K562 (cell line): ENCODE results near the gene NME7. TPM values are rescaled to one million over a fixed set of nuclear protein-coding genes. Genes with fewer than 3 reads are reported as not detected.
A peak's percentile ranks its signal among the peaks of the same experiment; 100 is the strongest.

ENCODE experiments used
- ARID4B ChIP-seq: sonication (generic); formaldehyde crosslinking; IDR thresholded peaks from 2 replicates; pipeline ENCODE4 v1.8.0; 2022; ENCODE audit warnings: mild to moderate bottlenecking, missing genetic modification reagents
- CBX1 ChIP-seq: sonication (generic); IDR thresholded peaks from 2 replicates; pipeline ENCODE4 v1.6.1; 2016; ENCODE audit warnings: antibody characterized with exemption, low read depth, mild to moderate bottlenecking
- ID3 ChIP-seq, 2 experiments: fragments of 250-450 bp in 1 of 2; fragments of 450-650 bp in 1 of 2; sonication (Bioruptor Pico) in 1 of 2; IDR thresholded peaks; 2 replicates each; pipeline versions ENCODE4 v1.6.1 to v1.8.0; 2016 to 2021; ENCODE audit warnings: mild to moderate bottlenecking in 2 of 2, moderate library complexity in 2 of 2, missing compliant biosample characterization in 1 of 2, missing genetic modification characterization in 1 of 2
- LARP7 ChIP-seq: fragments of 450-650 bp; IDR thresholded peaks from 2 replicates; pipeline ENCODE4 v1.6.1; 2016
- RCOR1 ChIP-seq, 2 experiments: IDR thresholded peaks; 2 replicates each; pipeline ENCODE4 v1.6.1; 2012; ENCODE audit warnings: low read depth in 2 of 2, low read length in 2 of 2, borderline replicate concordance in 1 of 2, improper control_type of control experiment in 1 of 2
- SIN3A ChIP-seq, 2 experiments: fragments of 150-350 bp in 1 of 2; IDR thresholded peaks; 2 replicates each; pipeline ENCODE4 v1.6.1; 2011 to 2016; ENCODE audit warnings: borderline replicate concordance in 2 of 2, low read depth in 2 of 2, low read length in 2 of 2, mild to moderate bottlenecking in 2 of 2, moderate library complexity in 2 of 2; ENCODE audit not compliant: control insufficient read depth in 1 of 2
- TBL1XR1 ChIP-seq, 2 experiments: IDR thresholded peaks; 2 replicates each; pipeline ENCODE4 v1.6.1; 2012; ENCODE audit warnings: improper control_type of control experiment in 2 of 2, low read length in 2 of 2, mild to moderate bottlenecking in 1 of 2
- VEZF1 ChIP-seq: fragments of 200-800 bp; sonication (Bioruptor generic); IDR thresholded peaks from 2 replicates; pipeline ENCODE4 v1.6.1; 2017; ENCODE audit warnings: missing genetic modification characterization, missing compliant biosample characterization
- ZNF263 ChIP-seq: sonication (generic); formaldehyde crosslinking; IDR thresholded peaks from 2 replicates; pipeline ENCODE4 v1.8.0; 2022; ENCODE audit warnings: mild to moderate bottlenecking, missing genetic modification reagents, borderline replicate concordance
- ZNF347 ChIP-seq: fragments of 450-650 bp; formaldehyde crosslinking; IDR thresholded peaks from 2 replicates; pipeline ENCODE4 v1.4.0; 2020; ENCODE audit warnings: low read depth, mild to moderate bottlenecking, moderate library complexity
- ZNF512 ChIP-seq: IDR thresholded peaks from 2 replicates; pipeline ENCODE4 v1.6.1; 2016; ENCODE audit warnings: missing genetic modification characterization, missing compliant biosample characterization
- ZNF77 ChIP-seq: fragments of 250-450 bp; sonication (Bioruptor Pico); IDR thresholded peaks from 2 replicates; pipeline ENCODE4 v1.5.0; 2020
- polyA plus RNA-seq, 8 experiments: library from polyadenylated mRNA; depleted of rRNA in 4 of 8; stranded (reverse) in 5 of 8; unstranded in 3 of 8; fragments of >200 nt; fragmentation: Nextera tagmentation in 2 of 8; fragmentation: Illumina TruSeq in 1 of 8; extraction: Ambion mirVana in 2 of 8; extraction: Trizol in 1 of 8; gene quantifications; 2 replicates each; pipeline versions ENCODE4 v1.2.1 to v1.2.3, GENCODE V29; 2011 to 2014; ENCODE audit warnings: inconsistent platforms in 1 of 8, missing spikeins in 1 of 8
- total RNA-seq, 7 experiments: library from RNA; depleted of rRNA in 6 of 7; stranded (reverse); fragments of >200 nt in 6 of 7; fragmentation: Illumina TruSeq in 2 of 7; extraction: Trizol in 2 of 7; gene quantifications; 2 replicates each; pipeline versions ENCODE4 v1.2.1 to v1.2.3, GENCODE V29; 2011 to 2021; ENCODE audit warnings: low replicate concordance in 1 of 7

Gene NME7
- total and polyA plus RNA-seq, 9 of the 15 experiments (the other 6 are each of a cell fraction or from before 2014, with no cell fraction given), result 7.9 to 43.2 (median 23.9) TPM

- TF ChIP-seq ARID4B (CRISPR knock-in tag) (0 out of 2 replicates have a peak, but pooled peaks have one; percentile 26), TBL1XR1 (IDR thresholded peaks at IDR 0.05; ENCODE audit: low read length in 2 of 2) (0 out of 4 replicates have a peak, but pooled peaks of 1 of the 2 experiments have one; percentile 16), ZNF77 (CRISPR knock-in tag) (no peak), RCOR1 (IDR thresholded peaks at IDR 0.05; ENCODE audit: borderline replicate concordance in 1 of 2, low read depth in 2 of 2, low read length in 2 of 2) (0 out of 4 replicates have a peak, but pooled peaks of 1 of the 2 experiments have one; percentile 20), ZNF512 (tag) (no peak), ZNF263 (CRISPR knock-in tag) (peak; percentile 98), VEZF1 (CRISPR knock-in tag) (peak; percentile 58; the same call in 1 of the 2 replicates), LARP7 (no peak), ZNF347 (CRISPR knock-in tag) (no peak), SIN3A (IDR thresholded peaks at IDR 0.05; ENCODE audit: borderline replicate concordance in 2 of 2, control insufficient read depth in 1 of 2, low read depth in 2 of 2, low read length in 2 of 2) (0 out of 4 replicates have a peak, but pooled peaks of 1 of the 2 experiments have one; percentile 43), CBX1 (peak; percentile 11; the same call in 1 of the 2 replicates), ID3 (CRISPR knock-in tag; IDR thresholded peaks at IDR 0.05) (no peak), ID3 (tag; IDR thresholded peaks at IDR 0.05) (no peak)
Measured at GRCh38 chr1:169106095-169106920, 261.3 kb downstream of the NME7 start, which contains the start of gene ATP1B1 (continued).
